WTC11 (cell line): ENCODE measurements around the gene ALAS1. TPM values are rescaled to one million over a fixed set of nuclear protein-coding genes. Genes with fewer than 3 reads are reported as not detected.

Source experiments
- ATAC-seq: fragments of 200-7000 bp; cut with Tn5 transposase; 2 replicates; pipeline ENCODE4 v1.10.0; 2021; ENCODE audit warnings: mild to moderate bottlenecking, moderate library complexity
- CTCF ChIA-PET: fragments of 300-600 bp; sonication (Branson Sonifier 250); formaldehyde crosslinking; loops from one replicate; lab custom pipeline; 2021; ENCODE audit warnings: antibody characterized with exemption; lab: Charles Lee
- POLR2A ChIA-PET: fragments of 350-600 bp; sonication (Branson Sonifier 250); formaldehyde crosslinking; loops from one replicate; lab custom pipeline; 2021; ENCODE audit warnings: antibody characterized with exemption; lab: Charles Lee
- DNase-seq: peaks from one replicate; pipeline ENCODE4 v3.0.0; 2021; ENCODE audit warnings: low spot score
- H3K27ac Mint-ChIP-seq: 2 replicates; pipeline ENCODE4 v1.8.0; 2021; ENCODE audit warnings: mixed read lengths
- H3K27me3 Mint-ChIP-seq: 2 replicates; pipeline ENCODE4 v1.8.0; 2021; ENCODE audit warnings: low read depth, mild to moderate bottlenecking, moderate library complexity, mixed read lengths
- H3K36me3 Mint-ChIP-seq: 2 replicates; pipeline ENCODE4 v1.8.0; 2021; ENCODE audit warnings: mixed read lengths
- H3K4me1 Mint-ChIP-seq: 2 replicates; pipeline ENCODE4 v1.8.0; 2022; ENCODE audit warnings: mixed read lengths
- H3K4me3 Mint-ChIP-seq: 2 replicates; pipeline ENCODE4 v1.8.0; 2021; ENCODE audit warnings: mild to moderate bottlenecking, moderate library complexity, mixed read lengths
- H3K9me3 Mint-ChIP-seq: 2 replicates; pipeline ENCODE4 v1.8.0; 2021; ENCODE audit warnings: mixed read lengths
- ATF1 ChIP-seq: sonication (generic); formaldehyde crosslinking; IDR thresholded peaks from 2 replicates; pipeline ENCODE4 v1.8.1; 2023; ENCODE audit warnings: mild to moderate bottlenecking, moderate library complexity, missing genetic modification reagents
- EMX1 ChIP-seq: fragments of 250-450 bp; sonication (Bioruptor Pico); IDR thresholded peaks from 2 replicates; pipeline ENCODE4 v1.8.0; 2021; ENCODE audit warnings: mild to moderate bottlenecking
- GTF2I ChIP-seq: fragments of 250-450 bp; sonication (Bioruptor Pico); conservative IDR thresholded peaks from 2 replicates; pipeline ENCODE4 v1.4.0; 2021; ENCODE audit warnings: mild to moderate bottlenecking
- HMGA2 ChIP-seq: fragments of 250-450 bp; sonication (Bioruptor Pico); IDR thresholded peaks from 2 replicates; pipeline ENCODE4 v1.4.0; 2021; ENCODE audit warnings: mild to moderate bottlenecking, moderate library complexity
- JUN ChIP-seq: sonication (generic); formaldehyde crosslinking; IDR thresholded peaks from 2 replicates; pipeline ENCODE4 v1.8.0; 2023; ENCODE audit warnings: mild to moderate bottlenecking, missing genetic modification reagents
- MYBL2 ChIP-seq: sonication (generic); formaldehyde crosslinking; IDR thresholded peaks from 2 replicates; pipeline ENCODE4 v1.8.1; 2023; ENCODE audit warnings: mild to moderate bottlenecking, moderate library complexity, missing genetic modification reagents
- TEAD4 ChIP-seq: sonication (generic); formaldehyde crosslinking; IDR thresholded peaks from 2 replicates; pipeline ENCODE4 v1.8.0; 2022; ENCODE audit warnings: mild to moderate bottlenecking, missing genetic modification reagents
- ZNF138 ChIP-seq: sonication (generic); formaldehyde crosslinking; conservative IDR thresholded peaks from 2 replicates; pipeline ENCODE4 v1.8.1; 2022; ENCODE audit warnings: mild to moderate bottlenecking, moderate library complexity, missing genetic modification reagents
- ZNF219 ChIP-seq: sonication (generic); formaldehyde crosslinking; IDR thresholded peaks from 2 replicates; pipeline ENCODE4 v1.8.0; 2023; ENCODE audit warnings: missing genetic modification reagents, mild to moderate bottlenecking, borderline replicate concordance
- total RNA-seq: library from RNA; stranded (reverse); gene quantifications from 3 replicates; pipeline ENCODE4 v1.2.3, GENCODE V29; 2021
- TF ChIP-seq, protein P1 (sequence below): sonication (generic); formaldehyde crosslinking; IDR thresholded peaks from 2 replicates; pipeline ENCODE4 v1.8.1; 2022; ENCODE audit warnings: mild to moderate bottlenecking, moderate library complexity, missing genetic modification reagents
- TF ChIP-seq, protein P2 (sequence below): sonication (generic); formaldehyde crosslinking; IDR thresholded peaks from 2 replicates; pipeline ENCODE4 v1.8.0; 2023; ENCODE audit warnings: mild to moderate bottlenecking, missing genetic modification reagents

Gene ALAS1
- total RNA-seq, 1 experiment from 2014 or later, result 39.1 TPM

DNA sequence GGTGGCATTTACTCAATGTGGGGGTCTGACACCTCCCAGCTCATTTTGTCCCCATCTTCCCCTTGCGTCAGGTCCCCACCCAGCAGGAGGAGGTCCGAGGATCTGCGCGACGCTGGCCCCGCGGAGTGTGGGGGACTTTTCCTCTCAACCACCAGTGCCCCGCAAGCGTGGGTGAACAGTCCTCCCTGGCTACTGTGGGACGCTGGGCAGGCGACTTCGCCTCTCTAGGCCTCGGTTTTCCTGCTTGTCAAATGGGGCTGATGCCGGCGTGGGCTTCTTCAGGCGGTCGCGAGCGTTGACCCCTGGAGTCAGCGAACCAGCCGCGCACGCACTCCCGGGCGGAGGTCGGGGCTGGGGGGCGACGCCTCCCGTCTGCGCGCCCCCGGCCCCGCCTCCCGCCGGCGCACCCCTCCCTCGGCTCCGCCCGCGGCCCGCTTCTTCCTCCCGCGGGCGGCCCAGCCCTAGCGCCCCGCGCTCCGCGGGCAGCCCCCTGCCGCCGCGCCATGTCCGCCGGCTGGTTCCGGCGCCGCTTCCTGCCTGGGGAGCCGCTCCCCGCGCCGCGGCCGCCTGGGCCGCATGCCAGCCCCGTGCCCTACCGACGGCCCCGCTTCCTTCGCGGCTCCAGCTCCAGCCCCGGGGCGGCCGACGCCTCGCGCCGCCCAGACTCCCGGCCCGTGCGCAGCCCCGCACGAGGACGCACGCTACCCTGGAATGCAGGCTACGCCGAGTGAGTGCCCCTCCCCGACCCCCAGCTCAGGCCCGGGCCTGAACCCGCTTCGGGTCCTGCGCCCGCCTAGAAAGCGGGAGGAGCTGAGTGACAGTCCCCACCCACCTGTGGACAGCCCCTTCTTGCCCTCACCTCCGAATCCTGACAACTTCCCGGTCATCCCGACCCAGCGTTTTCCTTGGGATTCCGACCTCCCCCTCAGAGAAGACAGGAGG lies 47.6 kb downstream of the ALAS1 start, which contains the start of gene PPM1M (continued):
- TF ChIP-seq, protein P1, sequence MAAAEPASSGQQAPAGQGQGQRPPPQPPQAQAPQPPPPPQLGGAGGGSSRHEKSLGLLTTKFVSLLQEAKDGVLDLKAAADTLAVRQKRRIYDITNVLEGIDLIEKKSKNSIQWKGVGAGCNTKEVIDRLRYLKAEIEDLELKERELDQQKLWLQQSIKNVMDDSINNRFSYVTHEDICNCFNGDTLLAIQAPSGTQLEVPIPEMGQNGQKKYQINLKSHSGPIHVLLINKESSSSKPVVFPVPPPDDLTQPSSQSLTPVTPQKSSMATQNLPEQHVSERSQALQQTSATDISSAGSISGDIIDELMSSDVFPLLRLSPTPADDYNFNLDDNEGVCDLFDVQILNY (CRISPR knock-in tag), result peak; percentile 66
- 0 out of 2 replicates have a peak, but pooled peaks have one; percentile 11 for TF ChIP-seq MYBL2 (CRISPR knock-in tag)
- TF ChIP-seq JUN (CRISPR knock-in tag), result peak; percentile 16; the same call in 1 of the 2 replicates
- peak; percentile 80; the same call in 1 of the 2 replicates for TF ChIP-seq TEAD4 (CRISPR knock-in tag)
- TF ChIP-seq, protein P2, sequence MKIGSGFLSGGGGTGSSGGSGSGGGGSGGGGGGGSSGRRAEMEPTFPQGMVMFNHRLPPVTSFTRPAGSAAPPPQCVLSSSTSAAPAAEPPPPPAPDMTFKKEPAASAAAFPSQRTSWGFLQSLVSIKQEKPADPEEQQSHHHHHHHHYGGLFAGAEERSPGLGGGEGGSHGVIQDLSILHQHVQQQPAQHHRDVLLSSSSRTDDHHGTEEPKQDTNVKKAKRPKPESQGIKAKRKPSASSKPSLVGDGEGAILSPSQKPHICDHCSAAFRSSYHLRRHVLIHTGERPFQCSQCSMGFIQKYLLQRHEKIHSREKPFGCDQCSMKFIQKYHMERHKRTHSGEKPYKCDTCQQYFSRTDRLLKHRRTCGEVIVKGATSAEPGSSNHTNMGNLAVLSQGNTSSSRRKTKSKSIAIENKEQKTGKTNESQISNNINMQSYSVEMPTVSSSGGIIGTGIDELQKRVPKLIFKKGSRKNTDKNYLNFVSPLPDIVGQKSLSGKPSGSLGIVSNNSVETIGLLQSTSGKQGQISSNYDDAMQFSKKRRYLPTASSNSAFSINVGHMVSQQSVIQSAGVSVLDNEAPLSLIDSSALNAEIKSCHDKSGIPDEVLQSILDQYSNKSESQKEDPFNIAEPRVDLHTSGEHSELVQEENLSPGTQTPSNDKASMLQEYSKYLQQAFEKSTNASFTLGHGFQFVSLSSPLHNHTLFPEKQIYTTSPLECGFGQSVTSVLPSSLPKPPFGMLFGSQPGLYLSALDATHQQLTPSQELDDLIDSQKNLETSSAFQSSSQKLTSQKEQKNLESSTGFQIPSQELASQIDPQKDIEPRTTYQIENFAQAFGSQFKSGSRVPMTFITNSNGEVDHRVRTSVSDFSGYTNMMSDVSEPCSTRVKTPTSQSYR (CRISPR knock-in tag), result 0 out of 2 replicates have a peak, but pooled peaks have one; percentile 49

DNA sequence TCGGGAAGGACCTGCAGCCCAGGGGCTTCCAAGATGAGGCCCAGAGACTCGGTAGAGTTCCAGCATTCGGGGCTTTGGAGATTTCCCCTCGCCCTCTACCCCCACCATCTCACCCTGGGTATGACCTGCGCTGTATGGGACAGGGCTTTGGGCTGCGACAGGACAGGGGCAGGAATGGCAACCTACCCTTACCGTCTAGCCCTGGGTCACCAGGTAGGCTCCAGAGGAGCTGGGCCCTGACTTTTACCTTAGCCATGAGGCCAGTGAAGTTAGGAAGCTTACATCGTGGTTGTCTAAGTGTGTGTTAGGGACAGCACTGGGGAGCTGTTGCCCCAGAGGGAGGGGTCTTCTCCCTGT lies 48.3 kb downstream of the ALAS1 start:
- Mint-ChIP-seq H3K4me3 (peak overlapping the region; percentile 67), H3K27ac (no peak overlapping the region), H3K9me3 (no peaks in the 10 kb centered on the region), H3K36me3 (no peaks in the 10 kb centered on the region), H3K4me1 (peaks cover 9% of the 10 kb centered on the region; the same call in 1 of the 2 replicates), H3K27me3 (peaks cover 50% of the 10 kb centered on the region)
- TF ChIP-seq ZNF138 (CRISPR knock-in tag) (0 out of 2 replicates have a peak, but pooled peaks have one; percentile 4), ATF1 (no peak), ZNF219 (no peak)
- TF ChIP-seq, protein P2 (CRISPR knock-in tag), result no peak
- DNase-seq (no peak), ATAC-seq (peak; percentile 41)
- ChIA-PET POLR2A (interaction anchor here (0.7 to 1.6 kb wide), 5 partner anchors 12 to 277 kb away, joined by 3 to 7 read pairs (median 4); partner anchors contain the start of genes GLYCTK and WDR82), CTCF (interaction anchor here (0.8 to 4.0 kb wide), 6 partner anchors 9 to 139 kb away, joined by 3 to 23 read pairs (median 8); no protein-coding TSS in a partner anchor)

DNA sequence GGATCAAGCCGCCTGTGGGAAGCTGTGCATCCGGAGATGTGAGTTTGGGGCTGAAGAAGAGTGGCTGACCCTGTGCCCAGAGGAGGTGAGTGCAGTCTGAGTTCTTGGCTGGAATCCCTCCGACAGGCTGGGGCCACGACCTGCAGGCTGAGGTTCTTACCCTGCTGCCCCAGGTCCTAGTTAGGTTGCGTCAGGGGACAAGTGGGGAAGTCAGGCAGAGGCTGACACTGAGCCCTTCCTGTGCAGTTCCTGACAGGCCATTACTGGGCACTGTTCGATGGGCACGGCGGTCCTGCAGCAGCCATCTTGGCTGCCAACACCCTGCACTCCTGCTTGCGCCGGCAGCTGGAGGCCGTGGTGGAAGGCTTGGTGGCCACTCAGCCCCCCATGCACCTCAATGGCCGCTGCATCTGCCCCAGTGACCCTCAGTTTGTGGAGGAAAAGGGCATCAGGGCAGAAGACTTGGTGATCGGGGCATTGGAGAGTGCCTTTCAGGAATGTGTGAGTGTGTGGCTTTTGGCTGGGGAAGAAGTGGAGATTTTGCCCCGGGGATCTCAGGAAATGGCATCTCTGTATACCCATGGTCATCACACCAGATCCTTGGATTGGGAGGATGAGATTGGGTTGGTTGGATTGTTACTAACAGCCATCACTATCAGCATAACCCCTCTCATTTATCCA lies 48.9 kb downstream of the ALAS1 start:
- POLR2A ChIA-PET, result interaction anchor here (1.0 to 1.6 kb wide), 3 partner anchors 31 to 277 kb away, joined by 3 to 7 read pairs (median 4); partner anchors contain the start of gene WDR82
- no peak overlapping the region for H3K27ac Mint-ChIP-seq

More for the DNA sequence above, 48.9 kb downstream of the ALAS1 start:
- ATAC-seq, result no peak
- CTCF ChIA-PET, result interaction anchor here (1.2 to 4.0 kb wide), 4 partner anchors 16 to 138 kb away, joined by 3 to 23 read pairs (median 6); no protein-coding TSS in a partner anchor
- H3K27me3 Mint-ChIP-seq, result peaks cover 50% of the 10 kb centered on the region
- no peak for TF ChIP-seq GTF2I (CRISPR knock-in tag)
- TF ChIP-seq HMGA2 (CRISPR knock-in tag), result no peak
- no peak for TF ChIP-seq EMX1
- no peaks in the 10 kb centered on the region for H3K9me3 Mint-ChIP-seq
- peak overlapping the region; percentile 67; the same call in 1 of the 2 replicates for H3K4me3 Mint-ChIP-seq
- peaks cover 9% of the 10 kb centered on the region; the same call in 1 of the 2 replicates for H3K4me1 Mint-ChIP-seq
- DNase-seq, result no peak
- peaks cover 1% of the 10 kb centered on the region for H3K36me3 Mint-ChIP-seq
